Lower leg skin (tissue), 4 donors: ENCODE measurements around the gene TXNDC2. TPM values are rescaled to one million over a fixed set of nuclear protein-coding genes. Genes with fewer than 3 reads are reported as not detected.

Experiments used
- DNase-seq, 2 donors: peaks; one replicate each; pipeline ENCODE4 v3.0.0-alpha.2; 2019; ENCODE audit warnings: low spot score in 2 of 2
- H3K4me3 ChIP-seq: fragments of 200-600 bp; sonication (generic); 2 replicates; pipeline ENCODE4 v1.5.1; 2017; ENCODE audit warnings: mild to moderate bottlenecking, low read depth; ENCODE audit not compliant: poor library complexity, severe bottlenecking
- POLR2A ChIP-seq, 2 donors: fragments of 450-650 bp; IDR thresholded peaks; one replicate each; pipeline ENCODE4 v1.6.1; 2016 to 2017; ENCODE audit warnings: antibody characterized with exemption in 2 of 2, mild to moderate bottlenecking in 1 of 2, moderate library complexity in 1 of 2
- WGBS, 2 donors: methylation state at CpG; one replicate each; pipeline ENCODE4 v1.1.5; 2018; 5-methylcytosine and 5-hydroxymethylcytosine counted together
- intact Hi-C: fragments of 100-400 bp; cut with DNase I; formaldehyde crosslinking; loops from one replicate; pipeline ENCODE4 v1.15.0; 2023; ENCODE audit warnings: low total_unique reads
- total RNA-seq, 4 donors: library from RNA; depleted of rRNA; stranded (reverse); fragments of >200 nt; gene quantifications; one replicate each; pipeline ENCODE4 v1.1.0, GENCODE V29; 2016
- TF ChIP-seq, protein P1 (sequence below), 3 donors: fragments of 450-650 bp; IDR thresholded peaks; one replicate each; pipeline ENCODE4 v1.5.1; 2016; ENCODE audit warnings: antibody characterized with exemption in 3 of 3, mild to moderate bottlenecking in 3 of 3, moderate library complexity in 2 of 3

Gene TXNDC2
- total RNA-seq, 4 donors from 2014 or later = 0.06 TPM; not detected in 3

- intact Hi-C loops = loop anchor here (5.0 kb wide), 1 partner anchor 965 kb away; no protein-coding TSS in a partner anchor
- no peak overlapping the region for H3K4me3 ChIP-seq
- no peak for DNase-seq
- WGBS, 2 donors = 64 to 66% methylated on average over 3 of the region's 3 CpGs
- no peak for TF ChIP-seq POLR2A (IDR thresholded peaks at IDR 0.05)
- TF ChIP-seq, protein P1, sequence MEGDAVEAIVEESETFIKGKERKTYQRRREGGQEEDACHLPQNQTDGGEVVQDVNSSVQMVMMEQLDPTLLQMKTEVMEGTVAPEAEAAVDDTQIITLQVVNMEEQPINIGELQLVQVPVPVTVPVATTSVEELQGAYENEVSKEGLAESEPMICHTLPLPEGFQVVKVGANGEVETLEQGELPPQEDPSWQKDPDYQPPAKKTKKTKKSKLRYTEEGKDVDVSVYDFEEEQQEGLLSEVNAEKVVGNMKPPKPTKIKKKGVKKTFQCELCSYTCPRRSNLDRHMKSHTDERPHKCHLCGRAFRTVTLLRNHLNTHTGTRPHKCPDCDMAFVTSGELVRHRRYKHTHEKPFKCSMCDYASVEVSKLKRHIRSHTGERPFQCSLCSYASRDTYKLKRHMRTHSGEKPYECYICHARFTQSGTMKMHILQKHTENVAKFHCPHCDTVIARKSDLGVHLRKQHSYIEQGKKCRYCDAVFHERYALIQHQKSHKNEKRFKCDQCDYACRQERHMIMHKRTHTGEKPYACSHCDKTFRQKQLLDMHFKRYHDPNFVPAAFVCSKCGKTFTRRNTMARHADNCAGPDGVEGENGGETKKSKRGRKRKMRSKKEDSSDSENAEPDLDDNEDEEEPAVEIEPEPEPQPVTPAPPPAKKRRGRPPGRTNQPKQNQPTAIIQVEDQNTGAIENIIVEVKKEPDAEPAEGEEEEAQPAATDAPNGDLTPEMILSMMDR (IDR thresholded peaks at IDR 0.05) = no peak
Observed at GRCh38 chr18:9916808-9917207, 31.0 kb downstream of the TXNDC2 start.

DNA sequence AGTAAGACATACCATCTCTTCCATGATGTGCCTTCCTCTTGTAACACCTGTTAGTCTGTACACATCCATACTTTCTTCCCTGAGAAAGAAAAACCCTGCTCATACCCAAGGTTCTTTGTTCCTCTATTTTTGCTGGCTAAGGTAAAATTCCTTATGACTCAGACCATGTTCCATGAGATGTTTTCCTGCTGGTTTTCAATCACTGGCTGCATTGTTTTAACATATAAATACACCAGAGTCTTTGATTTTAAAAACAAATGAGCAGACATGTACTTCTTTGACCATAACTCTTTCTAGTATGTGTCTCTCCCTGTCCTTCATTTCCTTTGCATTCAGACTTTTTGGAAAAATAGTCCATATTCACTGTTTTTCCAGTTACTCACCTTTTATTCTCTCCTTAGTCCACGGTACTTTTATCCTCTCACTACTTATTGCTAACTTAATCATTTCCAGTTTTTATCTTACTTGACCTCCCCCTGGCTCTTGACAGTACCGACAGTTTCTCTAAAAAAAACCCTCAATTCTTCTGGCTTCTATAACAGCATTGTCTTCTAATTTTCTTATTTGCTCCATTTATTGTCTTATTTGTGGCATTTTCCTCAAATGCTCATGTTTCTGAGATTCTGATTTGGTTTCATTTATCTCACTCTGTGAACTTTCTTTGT, 32.4 kb downstream of the TXNDC2 start:
- WGBS, 2 donors = 12 to 21% methylated on average over 2 of the region's 2 CpGs
- DNase-seq = no peak
- TF ChIP-seq, protein P1 (IDR thresholded peaks at IDR 0.05) = no peak
- no peak for TF ChIP-seq POLR2A (IDR thresholded peaks at IDR 0.05)
- intact Hi-C loops = loop anchor here (5.0 kb wide), 1 partner anchor 966 kb away; no protein-coding TSS in a partner anchor
- no peak overlapping the region for H3K4me3 ChIP-seq

- no peak for TF ChIP-seq POLR2A (IDR thresholded peaks at IDR 0.05)
- TF ChIP-seq, protein P1 (IDR thresholded peaks at IDR 0.05) = no peak
- no peak for DNase-seq
- no peak overlapping the region for H3K4me3 ChIP-seq
- WGBS, 2 donors = 69 to 78% methylated on average over 8 of the region's 8 CpGs
- intact Hi-C loops = loop anchor here (5.0 kb wide), 1 partner anchor 967 kb away; no protein-coding TSS in a partner anchor
Observed at GRCh38 chr18:9919564-9920232, 33.9 kb downstream of the TXNDC2 start.

DNA sequence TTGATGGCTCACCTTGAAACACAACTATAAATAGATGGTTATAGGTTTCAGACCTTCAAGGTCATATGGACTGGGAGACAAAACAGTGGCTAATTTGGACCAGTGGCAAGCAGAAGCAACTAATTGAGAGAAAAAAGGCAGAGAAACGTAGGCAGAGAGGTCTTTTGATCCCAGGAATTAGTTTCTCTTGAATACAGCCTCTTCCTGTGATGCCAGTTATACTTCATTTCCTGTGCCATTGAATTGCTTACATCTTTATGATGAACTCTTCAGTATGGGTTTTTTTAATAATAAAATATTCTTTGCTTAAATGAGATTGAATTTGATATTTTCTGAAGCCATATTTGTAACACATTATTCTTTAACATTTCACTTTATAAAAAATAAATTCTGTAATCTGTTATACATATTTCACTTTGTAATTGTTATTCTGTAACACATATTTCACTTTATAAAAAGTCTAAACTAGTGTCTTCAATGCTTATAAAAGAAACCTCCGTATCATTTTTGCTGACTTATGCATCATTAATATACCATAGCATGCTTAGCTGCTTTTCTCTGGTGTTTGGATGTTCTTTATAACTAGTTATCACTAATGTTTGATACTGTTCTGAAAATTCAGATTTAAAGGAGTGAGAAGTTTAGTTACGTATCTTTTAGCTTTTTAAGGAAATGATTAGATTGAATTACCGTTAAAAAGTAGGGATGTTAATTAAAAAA, 37.0 kb downstream of the TXNDC2 start:
- H3K4me3 ChIP-seq = no peak overlapping the region
- DNase-seq = no peak
- 43 to 58% methylated on average over 4 of the region's 4 CpGs for WGBS, 2 donors
- TF ChIP-seq POLR2A (IDR thresholded peaks at IDR 0.05) = no peak
- TF ChIP-seq, protein P1 (IDR thresholded peaks at IDR 0.05) = no peak
- intact Hi-C loops = no loop called here

DNA sequence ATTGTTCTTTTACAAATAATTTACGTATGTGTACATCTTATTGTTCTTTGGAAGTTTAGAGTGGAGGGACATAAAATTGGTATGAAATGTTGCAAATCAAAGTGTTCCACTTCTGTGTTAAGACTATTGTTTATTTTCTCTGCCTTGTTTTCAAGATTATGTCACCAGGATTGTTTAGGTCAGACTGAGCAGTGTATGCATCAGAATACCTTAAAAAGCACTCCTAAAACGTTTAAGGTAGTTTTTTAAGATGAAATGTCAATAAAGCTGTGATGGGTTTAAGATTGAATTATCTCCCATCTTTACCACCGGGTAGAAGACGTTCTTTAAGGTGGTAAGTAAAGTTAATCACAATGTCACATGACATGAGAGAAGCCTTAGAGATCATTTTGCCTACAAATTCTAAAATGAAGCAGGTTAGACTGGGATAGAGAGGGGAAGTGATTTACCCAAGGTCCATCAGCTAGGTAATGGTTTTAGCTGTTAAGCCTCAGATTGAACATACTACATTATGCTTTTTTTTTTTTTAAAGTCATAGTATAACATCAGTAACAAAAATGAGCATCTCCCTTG, 38.7 kb downstream of the TXNDC2 start:
- no peak overlapping the region for H3K4me3 ChIP-seq
- intact Hi-C loops = no loop called here
- WGBS, 2 donors = 37 to 42% methylated on average over 4 of the region's 4 CpGs
- TF ChIP-seq POLR2A (IDR thresholded peaks at IDR 0.05) = no peak
- TF ChIP-seq, protein P1 (IDR thresholded peaks at IDR 0.05) = no peak
- no peak for DNase-seq
